ENCODE data around the gene ABCB9.

- TF ChIP-seq TEAD1 (CRISPR knock-in tag; IDR thresholded peaks at IDR 0.05), result no peak
- no peak for TF ChIP-seq CTCF (IDR thresholded peaks at IDR 0.05)
- no peak for TF ChIP-seq TEAD4 (CRISPR knock-in tag; IDR thresholded peaks at IDR 0.05)
- TF ChIP-seq SMAD3 (CRISPR knock-in tag; IDR thresholded peaks at IDR 0.05; ENCODE audit: borderline replicate concordance), result no peak
- no peak for TF ChIP-seq ATF2 (CRISPR knock-in tag; IDR thresholded peaks at IDR 0.05; ENCODE audit: borderline replicate concordance, low read depth)
- no peak for TF ChIP-seq NFYB (CRISPR knock-in tag; conservative IDR thresholded peaks at IDR 0.05; ENCODE audit: low read depth)
- TF ChIP-seq, protein P1, sequence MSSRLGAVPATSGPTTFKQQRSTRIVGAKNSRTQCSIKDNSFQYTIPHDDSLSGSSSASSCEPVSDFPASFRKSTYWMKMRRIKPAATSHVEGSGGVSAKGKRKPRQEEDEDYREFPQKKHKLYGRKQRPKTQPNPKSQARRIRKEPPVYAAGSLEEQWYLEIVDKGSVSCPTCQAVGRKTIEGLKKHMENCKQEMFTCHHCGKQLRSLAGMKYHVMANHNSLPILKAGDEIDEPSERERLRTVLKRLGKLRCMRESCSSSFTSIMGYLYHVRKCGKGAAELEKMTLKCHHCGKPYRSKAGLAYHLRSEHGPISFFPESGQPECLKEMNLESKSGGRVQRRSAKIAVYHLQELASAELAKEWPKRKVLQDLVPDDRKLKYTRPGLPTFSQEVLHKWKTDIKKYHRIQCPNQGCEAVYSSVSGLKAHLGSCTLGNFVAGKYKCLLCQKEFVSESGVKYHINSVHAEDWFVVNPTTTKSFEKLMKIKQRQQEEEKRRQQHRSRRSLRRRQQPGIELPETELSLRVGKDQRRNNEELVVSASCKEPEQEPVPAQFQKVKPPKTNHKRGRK (CRISPR knock-in tag; IDR thresholded peaks at IDR 0.05; ENCODE audit: borderline replicate concordance), result no peak
- TF ChIP-seq, protein P2, sequence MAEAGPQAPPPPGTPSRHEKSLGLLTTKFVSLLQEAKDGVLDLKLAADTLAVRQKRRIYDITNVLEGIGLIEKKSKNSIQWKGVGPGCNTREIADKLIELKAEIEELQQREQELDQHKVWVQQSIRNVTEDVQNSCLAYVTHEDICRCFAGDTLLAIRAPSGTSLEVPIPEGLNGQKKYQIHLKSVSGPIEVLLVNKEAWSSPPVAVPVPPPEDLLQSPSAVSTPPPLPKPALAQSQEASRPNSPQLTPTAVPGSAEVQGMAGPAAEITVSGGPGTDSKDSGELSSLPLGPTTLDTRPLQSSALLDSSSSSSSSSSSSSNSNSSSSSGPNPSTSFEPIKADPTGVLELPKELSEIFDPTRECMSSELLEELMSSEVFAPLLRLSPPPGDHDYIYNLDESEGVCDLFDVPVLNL (CRISPR knock-in tag; IDR thresholded peaks at IDR 0.05; ENCODE audit: borderline replicate concordance, low read depth), result no peak
These were observed 23.7 kb upstream of the ABCB9 start for GRCh38 chr12:122989874-122990419.
